GM21526 (cell line): ENCODE data around the gene FAM168B.
"Not testable (repeated sequence)": the region's sequence is repeated elsewhere in the genome, so short reads cannot be mapped to it uniquely, and the experiment has no call there.

ENCODE experiments used
- ATAC-seq: cut with Tn5 transposase; IDR thresholded peaks from one replicate; pipeline ENCODE4 v1.9.1; 2021; ENCODE audit warnings: moderate library complexity; ENCODE audit not compliant: unreplicated experiment, low FRiP score

FAM168B gene

GRCh38 chr2:131093006-131093695, at the start of gene FAM168B:
FAM168B (minus strand) TSS chr2:131093460; CDS start chr2:131082646, 10,814 bp downstream.
- peak; percentile 80 for ATAC-seq

- ATAC-seq, result no peak
Measured at GRCh38 chr2:131142849-131143248, 49.6 kb upstream of the FAM168B start.

GRCh38 chr2:131140581-131140980, 47.3 kb upstream of the FAM168B start:
- no peak for ATAC-seq

GRCh38 chr2:131132729-131133128, 39.5 kb upstream of the FAM168B start:
- no peak for ATAC-seq

- ATAC-seq, result no peak
Measured at GRCh38 chr2:131130298-131130596, 37.0 kb upstream of the FAM168B start.

GRCh38 chr2:131127981-131128380, 34.7 kb upstream of the FAM168B start:
- no peak for ATAC-seq

GRCh38 chr2:131127076-131127475, 33.8 kb upstream of the FAM168B start:
- no peak for ATAC-seq

- ATAC-seq, result no peak
Measured at GRCh38 chr2:131126436-131126835, 33.2 kb upstream of the FAM168B start.

- no peak for ATAC-seq
Measured at GRCh38 chr2:131125195-131125757, 32.0 kb upstream of the FAM168B start.

GRCh38 chr2:131123192-131123591, 29.9 kb upstream of the FAM168B start:
- ATAC-seq, result no peak

GRCh38 chr2:131122496-131122895, 29.2 kb upstream of the FAM168B start:
- ATAC-seq, result no peak

GRCh38 chr2:131121464-131121863, 28.2 kb upstream of the FAM168B start:
- ATAC-seq, result no peak

- ATAC-seq, result no peak
Measured at GRCh38 chr2:131120815-131121317, 27.6 kb upstream of the FAM168B start.

- no peak for ATAC-seq
Measured at GRCh38 chr2:131115752-131116151, 22.5 kb upstream of the FAM168B start.

GRCh38 chr2:131114950-131115349, 21.7 kb upstream of the FAM168B start:
- not testable (repeated sequence) for ATAC-seq

GRCh38 chr2:131113566-131114227, 20.4 kb upstream of the FAM168B start:
- no peak for ATAC-seq

GRCh38 chr2:131112529-131112928, 19.3 kb upstream of the FAM168B start:
- ATAC-seq, result no peak

- ATAC-seq, result peak; percentile 39
Measured at GRCh38 chr2:131105950-131106801, 12.9 kb upstream of the FAM168B start.

- ATAC-seq, result peak; percentile 67
Measured at GRCh38 chr2:131105156-131105949, 12.1 kb upstream of the FAM168B start, which contains the start of gene PLEKHB2. PLEKHB2 (plus strand) TSS chr2:131105336; CDS start chr2:131120942, 15,606 bp downstream.
